IMR-90 (cell line): Measurements from ENCODE around the gene WIPI1.

Source experiments
- CTCF ChIP-seq: conservative IDR thresholded peaks from 2 replicates; pipeline ENCODE4 v1.5.1; 2012; ENCODE audit warnings: mild to moderate bottlenecking, low read depth, low read length, improper control_type of control experiment
- MAZ ChIP-seq: IDR thresholded peaks from 2 replicates; pipeline ENCODE4 v1.6.1; 2012; ENCODE audit warnings: low read depth, mild to moderate bottlenecking, low read length, improper control_type of control experiment, moderate library complexity, borderline replicate concordance
- NFE2L2 ChIP-seq: fragments of 150-350 bp; IDR thresholded peaks from 2 replicates; pipeline ENCODE4 v1.6.1; 2016; ENCODE audit warnings: low read depth, mild to moderate bottlenecking, low read length
- POLR2A ChIP-seq: IDR thresholded peaks from 2 replicates; pipeline ENCODE4 v1.6.1; 2012; ENCODE audit warnings: mild to moderate bottlenecking, low read depth, low read length
- RAD21 ChIP-seq: IDR thresholded peaks from 2 replicates; pipeline ENCODE4 v1.6.1; 2012; ENCODE audit warnings: low read length, improper control_type of control experiment
- RFX5 ChIP-seq: IDR thresholded peaks from 2 replicates; pipeline ENCODE4 v1.8.0; 2012; ENCODE audit warnings: low read depth, mild to moderate bottlenecking, low read length, moderate library complexity
- TF ChIP-seq, protein P1 (sequence below): fragments of 150-350 bp; IDR thresholded peaks from 2 replicates; pipeline ENCODE4 v1.6.1; 2017; ENCODE audit warnings: mild to moderate bottlenecking, antibody characterized with exemption, low read length, low read depth

GRCh38 chr17:68461589-68461988 lies 4.3 kb upstream of the WIPI1 start:
- TF ChIP-seq CTCF (no peak), POLR2A (no peak), RFX5 (no peak), RAD21 (no peak), NFE2L2 (no peak), MAZ (no peak)
- TF ChIP-seq, protein P1, sequence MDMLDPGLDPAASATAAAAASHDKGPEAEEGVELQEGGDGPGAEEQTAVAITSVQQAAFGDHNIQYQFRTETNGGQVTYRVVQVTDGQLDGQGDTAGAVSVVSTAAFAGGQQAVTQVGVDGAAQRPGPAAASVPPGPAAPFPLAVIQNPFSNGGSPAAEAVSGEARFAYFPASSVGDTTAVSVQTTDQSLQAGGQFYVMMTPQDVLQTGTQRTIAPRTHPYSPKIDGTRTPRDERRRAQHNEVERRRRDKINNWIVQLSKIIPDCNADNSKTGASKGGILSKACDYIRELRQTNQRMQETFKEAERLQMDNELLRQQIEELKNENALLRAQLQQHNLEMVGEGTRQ, result no peak
